Tibial nerve (tissue), 3 donors: Measurements from ENCODE around the gene IFTAP.

ENCODE experiments used
- POLR2A ChIP-seq, 2 donors: fragments of 450-650 bp; IDR thresholded peaks; one replicate each; pipeline ENCODE4 v1.6.1; 2017; ENCODE audit warnings: antibody characterized with exemption in 2 of 2, mild to moderate bottlenecking in 2 of 2, moderate library complexity in 2 of 2
- TF ChIP-seq, protein P1 (sequence below), 5 experiments: fragments of 200-600 bp in 3 of 5; fragments of 450-650 bp in 2 of 5; sonication (generic) in 3 of 5; IDR thresholded peaks; one replicate each; pipeline ENCODE4 v1.5.1; 2016 to 2019; ENCODE audit warnings: antibody characterized with exemption in 5 of 5, mild to moderate bottlenecking in 3 of 5, moderate library complexity in 2 of 5

DNA sequence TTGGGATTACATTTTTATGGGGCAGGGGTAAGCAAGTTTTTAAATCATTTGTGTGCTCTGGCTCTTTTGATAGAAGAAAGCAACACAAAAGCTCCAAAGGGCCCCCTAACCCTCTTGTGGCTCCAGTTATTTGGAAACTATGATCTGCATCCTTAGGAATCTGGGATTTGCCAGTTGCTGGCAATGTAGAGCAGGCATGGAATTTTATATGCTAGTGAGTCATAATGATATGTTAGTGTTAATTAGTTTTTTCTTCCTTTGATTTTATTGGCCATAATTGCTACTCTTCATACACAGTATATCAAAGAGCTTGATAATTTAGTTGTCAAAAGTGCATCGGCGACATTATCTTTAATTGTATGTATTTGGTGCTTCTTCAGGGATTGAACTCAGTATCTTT, 16.4 kb upstream of the IFTAP start:
- TF ChIP-seq POLR2A (IDR thresholded peaks at IDR 0.05), result no peak
- TF ChIP-seq, protein P1, sequence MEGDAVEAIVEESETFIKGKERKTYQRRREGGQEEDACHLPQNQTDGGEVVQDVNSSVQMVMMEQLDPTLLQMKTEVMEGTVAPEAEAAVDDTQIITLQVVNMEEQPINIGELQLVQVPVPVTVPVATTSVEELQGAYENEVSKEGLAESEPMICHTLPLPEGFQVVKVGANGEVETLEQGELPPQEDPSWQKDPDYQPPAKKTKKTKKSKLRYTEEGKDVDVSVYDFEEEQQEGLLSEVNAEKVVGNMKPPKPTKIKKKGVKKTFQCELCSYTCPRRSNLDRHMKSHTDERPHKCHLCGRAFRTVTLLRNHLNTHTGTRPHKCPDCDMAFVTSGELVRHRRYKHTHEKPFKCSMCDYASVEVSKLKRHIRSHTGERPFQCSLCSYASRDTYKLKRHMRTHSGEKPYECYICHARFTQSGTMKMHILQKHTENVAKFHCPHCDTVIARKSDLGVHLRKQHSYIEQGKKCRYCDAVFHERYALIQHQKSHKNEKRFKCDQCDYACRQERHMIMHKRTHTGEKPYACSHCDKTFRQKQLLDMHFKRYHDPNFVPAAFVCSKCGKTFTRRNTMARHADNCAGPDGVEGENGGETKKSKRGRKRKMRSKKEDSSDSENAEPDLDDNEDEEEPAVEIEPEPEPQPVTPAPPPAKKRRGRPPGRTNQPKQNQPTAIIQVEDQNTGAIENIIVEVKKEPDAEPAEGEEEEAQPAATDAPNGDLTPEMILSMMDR (IDR thresholded peaks at IDR 0.05), result no peak
